Measurements from ENCODE around the gene AKR1C3. TPM values are rescaled to one million over a fixed set of nuclear protein-coding genes. Genes with fewer than 3 reads are reported as not detected.

AKR1C3 gene
- total RNA-seq, 1 donor from 2014 or later: 0.49 TPM

DNA sequence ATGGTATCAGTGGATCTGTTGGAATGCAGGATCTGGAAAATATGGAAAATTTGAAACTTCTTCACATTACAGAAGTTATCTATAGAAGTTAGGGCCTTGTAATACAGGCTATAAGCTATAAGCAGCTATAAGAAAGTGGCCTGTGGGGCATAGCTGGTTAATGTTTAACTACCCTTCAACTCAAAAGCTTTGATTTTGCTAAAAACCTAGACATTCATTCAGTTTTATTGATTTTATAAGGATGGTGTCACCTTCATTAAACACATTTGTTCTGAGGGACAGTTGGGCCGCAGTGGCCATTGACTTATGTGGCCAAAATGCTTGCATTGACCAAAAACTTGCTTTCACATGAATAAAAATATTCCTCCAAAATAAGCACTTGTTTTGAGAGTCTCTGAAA is 13.1 kb upstream of the AKR1C3 start:
- H3K4me1 Mint-ChIP-seq (ENCODE audit: low read depth, unreplicated experiment): no peaks in the 10 kb centered on the region
- no peaks in the 10 kb centered on the region for H3K27me3 Mint-ChIP-seq (ENCODE audit: unreplicated experiment)

DNA sequence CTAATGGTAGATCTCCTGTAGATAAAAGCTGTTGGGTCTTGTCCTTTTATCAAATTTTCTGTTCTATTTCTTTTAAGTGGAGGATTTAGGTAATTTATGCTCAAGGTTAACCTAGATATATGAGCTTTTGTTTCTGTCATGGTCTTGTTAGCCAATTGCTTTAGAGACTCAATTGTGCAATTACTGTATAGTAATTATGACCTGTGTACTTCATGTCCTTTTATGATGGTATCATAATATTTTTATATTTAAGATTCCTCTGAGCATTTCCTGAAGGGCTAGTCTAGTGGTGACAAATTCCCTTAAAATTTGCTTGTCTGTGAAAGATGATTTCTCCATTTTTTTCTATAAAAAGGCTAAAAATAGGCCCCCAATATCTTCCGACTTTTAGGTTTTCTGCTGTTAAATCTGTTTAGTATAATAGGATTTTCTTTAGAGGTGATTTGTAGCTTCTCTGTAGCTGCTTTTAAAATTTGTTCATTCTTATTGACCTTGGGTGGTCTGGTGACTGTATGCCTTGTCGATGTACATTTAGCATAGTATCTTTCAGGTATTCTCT is 5.4 kb upstream of the AKR1C3 start:
- no peak overlapping the region for H3K27ac Mint-ChIP-seq (ENCODE audit: unreplicated experiment)
- peaks cover 4% of the 10 kb centered on the region for H3K9me3 Mint-ChIP-seq (ENCODE audit: unreplicated experiment)
- H3K4me1 Mint-ChIP-seq (ENCODE audit: low read depth, unreplicated experiment): no peaks in the 10 kb centered on the region
- H3K27me3 Mint-ChIP-seq (ENCODE audit: unreplicated experiment): no peaks in the 10 kb centered on the region
- TF ChIP-seq, protein P1, sequence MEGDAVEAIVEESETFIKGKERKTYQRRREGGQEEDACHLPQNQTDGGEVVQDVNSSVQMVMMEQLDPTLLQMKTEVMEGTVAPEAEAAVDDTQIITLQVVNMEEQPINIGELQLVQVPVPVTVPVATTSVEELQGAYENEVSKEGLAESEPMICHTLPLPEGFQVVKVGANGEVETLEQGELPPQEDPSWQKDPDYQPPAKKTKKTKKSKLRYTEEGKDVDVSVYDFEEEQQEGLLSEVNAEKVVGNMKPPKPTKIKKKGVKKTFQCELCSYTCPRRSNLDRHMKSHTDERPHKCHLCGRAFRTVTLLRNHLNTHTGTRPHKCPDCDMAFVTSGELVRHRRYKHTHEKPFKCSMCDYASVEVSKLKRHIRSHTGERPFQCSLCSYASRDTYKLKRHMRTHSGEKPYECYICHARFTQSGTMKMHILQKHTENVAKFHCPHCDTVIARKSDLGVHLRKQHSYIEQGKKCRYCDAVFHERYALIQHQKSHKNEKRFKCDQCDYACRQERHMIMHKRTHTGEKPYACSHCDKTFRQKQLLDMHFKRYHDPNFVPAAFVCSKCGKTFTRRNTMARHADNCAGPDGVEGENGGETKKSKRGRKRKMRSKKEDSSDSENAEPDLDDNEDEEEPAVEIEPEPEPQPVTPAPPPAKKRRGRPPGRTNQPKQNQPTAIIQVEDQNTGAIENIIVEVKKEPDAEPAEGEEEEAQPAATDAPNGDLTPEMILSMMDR (IDR thresholded peaks at IDR 0.05; ENCODE audit: partially characterized antibody, unreplicated experiment): no peak
- H3K4me3 Mint-ChIP-seq (ENCODE audit: unreplicated experiment): no peak overlapping the region
- no peak for DNase-seq
- peaks cover 5% of the 10 kb centered on the region for H3K36me3 Mint-ChIP-seq (ENCODE audit: unreplicated experiment)

More for the DNA sequence above, 13.1 kb upstream of the AKR1C3 start:
- no peak overlapping the region for H3K27ac Mint-ChIP-seq (ENCODE audit: unreplicated experiment)
- no peaks in the 10 kb centered on the region for H3K36me3 Mint-ChIP-seq (ENCODE audit: unreplicated experiment)
- no peak overlapping the region for H3K4me3 Mint-ChIP-seq (ENCODE audit: unreplicated experiment)
- no peaks in the 10 kb centered on the region for H3K9me3 Mint-ChIP-seq (ENCODE audit: unreplicated experiment)
- DNase-seq: no peak
- TF ChIP-seq, protein P1 (IDR thresholded peaks at IDR 0.05; ENCODE audit: partially characterized antibody, unreplicated experiment): no peak

DNA sequence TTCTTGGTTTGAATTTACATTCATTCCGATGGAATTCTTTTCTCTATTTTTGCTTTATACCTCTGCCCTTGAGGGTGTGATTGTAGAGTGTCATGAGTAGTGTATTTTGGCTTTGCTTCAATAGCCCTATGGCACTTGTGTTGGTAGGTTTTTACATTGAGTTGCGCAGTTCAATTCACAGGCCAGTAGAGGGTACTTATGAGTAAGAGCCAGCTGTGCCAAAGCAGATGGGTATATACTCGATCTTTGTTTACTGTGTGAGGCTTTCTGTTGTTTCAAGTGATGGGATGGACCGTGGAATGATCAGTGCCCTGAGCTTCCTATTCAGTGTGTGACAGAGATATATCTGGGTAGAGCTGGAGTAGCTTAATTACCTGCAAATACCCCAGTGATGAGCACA is 4.3 kb upstream of the AKR1C3 start:
- H3K27me3 Mint-ChIP-seq (ENCODE audit: unreplicated experiment): no peaks in the 10 kb centered on the region
- H3K27ac Mint-ChIP-seq (ENCODE audit: unreplicated experiment): no peak overlapping the region
- DNase-seq: no peak
- no peak overlapping the region for H3K4me3 Mint-ChIP-seq (ENCODE audit: unreplicated experiment)
- no peaks in the 10 kb centered on the region for H3K4me1 Mint-ChIP-seq (ENCODE audit: low read depth, unreplicated experiment)
- TF ChIP-seq, protein P1 (IDR thresholded peaks at IDR 0.05; ENCODE audit: partially characterized antibody, unreplicated experiment): peak; percentile 45
- peaks cover 4% of the 10 kb centered on the region for H3K9me3 Mint-ChIP-seq (ENCODE audit: unreplicated experiment)
- peaks cover 5% of the 10 kb centered on the region for H3K36me3 Mint-ChIP-seq (ENCODE audit: unreplicated experiment)

DNA sequence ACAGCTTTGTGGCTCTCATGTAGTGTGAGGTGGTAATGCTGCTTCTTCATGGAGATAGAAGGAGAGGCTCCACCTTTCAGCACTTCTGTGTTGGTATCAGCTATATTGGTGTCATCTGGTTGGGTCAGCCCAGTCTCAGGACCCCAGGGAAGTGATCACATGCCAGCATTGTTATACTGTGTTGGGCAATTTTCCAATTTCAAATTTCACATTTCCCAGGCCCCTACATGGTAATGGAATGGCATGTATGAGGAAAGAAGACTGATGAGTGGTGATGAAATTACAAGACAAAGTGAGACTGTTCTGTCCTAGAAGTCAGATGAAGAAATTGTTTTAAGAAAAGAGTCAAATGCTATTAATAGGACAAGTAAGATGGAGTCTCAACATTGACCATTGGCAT is 3.7 kb upstream of the AKR1C3 start:
- H3K27ac Mint-ChIP-seq (ENCODE audit: unreplicated experiment): no peak overlapping the region
- H3K27me3 Mint-ChIP-seq (ENCODE audit: unreplicated experiment): no peaks in the 10 kb centered on the region
- DNase-seq: no peak
- TF ChIP-seq, protein P1 (IDR thresholded peaks at IDR 0.05; ENCODE audit: partially characterized antibody, unreplicated experiment): no peak
- peaks cover 4% of the 10 kb centered on the region for H3K9me3 Mint-ChIP-seq (ENCODE audit: unreplicated experiment)
- peaks cover 5% of the 10 kb centered on the region for H3K36me3 Mint-ChIP-seq (ENCODE audit: unreplicated experiment)
- H3K4me3 Mint-ChIP-seq (ENCODE audit: unreplicated experiment): no peak overlapping the region
- no peaks in the 10 kb centered on the region for H3K4me1 Mint-ChIP-seq (ENCODE audit: low read depth, unreplicated experiment)

DNA sequence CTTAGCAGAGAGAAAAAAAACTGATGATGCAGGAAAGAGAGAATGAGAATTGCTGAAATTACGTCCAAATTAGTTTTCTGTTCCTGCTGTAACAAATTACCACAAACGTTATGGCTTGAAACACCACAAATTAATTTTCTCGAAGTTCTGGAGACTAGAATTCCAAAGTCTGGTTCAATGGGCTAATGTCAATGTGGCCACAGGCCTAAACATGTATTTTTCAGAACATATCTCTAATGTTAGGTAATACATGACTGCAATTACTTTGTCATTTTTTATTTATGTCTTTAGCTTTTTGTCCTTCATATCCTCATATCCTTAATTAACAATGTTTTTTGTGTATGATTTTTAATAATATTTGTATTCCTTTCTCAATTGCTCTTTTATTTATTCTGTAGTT is 3.0 kb upstream of the AKR1C3 start:
- no peaks in the 10 kb centered on the region for H3K4me1 Mint-ChIP-seq (ENCODE audit: low read depth, unreplicated experiment)
- H3K36me3 Mint-ChIP-seq (ENCODE audit: unreplicated experiment): peaks cover 5% of the 10 kb centered on the region
- no peak overlapping the region for H3K4me3 Mint-ChIP-seq (ENCODE audit: unreplicated experiment)
- H3K9me3 Mint-ChIP-seq (ENCODE audit: unreplicated experiment): peaks cover 4% of the 10 kb centered on the region
- H3K27ac Mint-ChIP-seq (ENCODE audit: unreplicated experiment): no peak overlapping the region
- TF ChIP-seq, protein P1 (IDR thresholded peaks at IDR 0.05; ENCODE audit: partially characterized antibody, unreplicated experiment): no peak
- H3K27me3 Mint-ChIP-seq (ENCODE audit: unreplicated experiment): no peaks in the 10 kb centered on the region
- DNase-seq: no peak

Measured in glutamatergic neuron (in vitro differentiated cells).